Measurements from ENCODE around the gene ADAM17. TPM values are rescaled to one million over a fixed set of nuclear protein-coding genes. Genes with fewer than 3 reads are reported as not detected.

ADAM17 gene
- polyA plus RNA-seq, 2 of the 4 experiments (the other 2 are of a cell fraction) = 33.1 to 38.1 TPM

GRCh38 chr2:9462886-9463697, 92.5 kb downstream of the ADAM17 start:
- ATAC-seq = peak in 1 of 2 experiments; percentile 17; a peak in 2 of 6 replicates
- Histone ChIP-seq H3K9me3 (no peaks in the 10 kb centered on the region), H3K4me1 (no peaks in the 10 kb centered on the region), H3K4me3 (no peak overlapping the region), H3K27ac (no peak overlapping the region), H3K4me2 (no peak overlapping the region)
- no peak for FAIRE-seq
- DNase-seq (ENCODE audit: low read depth in 1 of 2, low spot score in 1 of 2) = no peak
- 91% methylated on average over 6 of the region's 6 CpGs for WGBS (ENCODE audit: missing lambda C conversion rate)
- ChIA-PET CTCF (interaction anchor here (1.2 to 1.5 kb wide), 3 partner anchors 10 to 320 kb away, joined by 3 to 4 read pairs (median 3); no protein-coding TSS in a partner anchor), POLR2A (interaction anchor here (1.0 kb wide), 1 partner anchor 11 kb away, joined by 3 read pairs; the partner anchor contains the start of gene IAH1)
- TF ChIP-seq EHF (CRISPR knock-in tag; IDR thresholded peaks at IDR 0.05) = no peak
- TF ChIP-seq CEBPB (IDR thresholded peaks at IDR 0.05) = no peak
- no peak for TF ChIP-seq PHF8 (IDR thresholded peaks at IDR 0.05; ENCODE audit: borderline replicate concordance, low read depth)
- TF ChIP-seq SREBF2 (IDR thresholded peaks at IDR 0.05) = no peak
- TF ChIP-seq KDM1A (IDR thresholded peaks at IDR 0.05; ENCODE audit: low read depth) = no peak
- no peak for TF ChIP-seq RFX5 (IDR thresholded peaks at IDR 0.05)
- TF ChIP-seq TP53 (CRISPR knock-in tag; IDR thresholded peaks at IDR 0.05) = no peak
- TF ChIP-seq FOSB (CRISPR knock-in tag; IDR thresholded peaks at IDR 0.05) = no peak
- TF ChIP-seq ZSCAN20 (CRISPR knock-in tag; IDR thresholded peaks at IDR 0.05) = no peak
- TF ChIP-seq CBX2 (IDR thresholded peaks at IDR 0.05; ENCODE audit: borderline replicate concordance, low read depth) = no peak
- TF ChIP-seq, protein P1, sequence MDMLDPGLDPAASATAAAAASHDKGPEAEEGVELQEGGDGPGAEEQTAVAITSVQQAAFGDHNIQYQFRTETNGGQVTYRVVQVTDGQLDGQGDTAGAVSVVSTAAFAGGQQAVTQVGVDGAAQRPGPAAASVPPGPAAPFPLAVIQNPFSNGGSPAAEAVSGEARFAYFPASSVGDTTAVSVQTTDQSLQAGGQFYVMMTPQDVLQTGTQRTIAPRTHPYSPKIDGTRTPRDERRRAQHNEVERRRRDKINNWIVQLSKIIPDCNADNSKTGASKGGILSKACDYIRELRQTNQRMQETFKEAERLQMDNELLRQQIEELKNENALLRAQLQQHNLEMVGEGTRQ (IDR thresholded peaks at IDR 0.05) = no peak
- TF ChIP-seq ZC3H11A (IDR thresholded peaks at IDR 0.05) = no peak
- no peak for TF ChIP-seq MAX (IDR thresholded peaks at IDR 0.05)
- no peak for TF ChIP-seq E2F6 (IDR thresholded peaks at IDR 0.05; ENCODE audit: borderline replicate concordance, low read depth)
- no peak for TF ChIP-seq CHD4 (IDR thresholded peaks at IDR 0.05; ENCODE audit: borderline replicate concordance)
- TF ChIP-seq HDAC2 (IDR thresholded peaks at IDR 0.05) = no peak
- TF ChIP-seq PBX3 (IDR thresholded peaks at IDR 0.05) = no peak
- TF ChIP-seq FOSL2 (IDR thresholded peaks at IDR 0.05) = no peak
- TF ChIP-seq FOSL2 (CRISPR knock-in tag; IDR thresholded peaks at IDR 0.05) = no peak
- no peak for TF ChIP-seq MYC (IDR thresholded peaks at IDR 0.05; ENCODE audit: borderline replicate concordance, low read length)

GRCh38 chr2:9462313-9462712, 93.3 kb downstream of the ADAM17 start:
- WGBS (ENCODE audit: missing lambda C conversion rate) = 90% methylated on average over 5 of the region's 5 CpGs
- DNase-seq (ENCODE audit: low read depth in 1 of 2, low spot score in 1 of 2) = no peak
- ChIA-PET POLR2A (no interaction called here), CTCF (interaction anchor here (1.3 to 1.5 kb wide), 2 partner anchors 11 to 91 kb away, joined by 3 to 4 read pairs; no protein-coding TSS in a partner anchor)
- ATAC-seq = no peak
- Histone ChIP-seq H3K27ac (no peak overlapping the region), H3K9me3 (no peaks in the 10 kb centered on the region), H3K4me2 (no peak overlapping the region), H3K4me1 (no peaks in the 10 kb centered on the region), H3K4me3 (no peak overlapping the region)
- TF ChIP-seq ZNF302 (CRISPR knock-in tag; IDR thresholded peaks at IDR 0.05) (no peak), NR3C1 (IDR thresholded peaks at IDR 0.05) (no peak), EHF (CRISPR knock-in tag; IDR thresholded peaks at IDR 0.05) (no peak), CTCF (IDR thresholded peaks at IDR 0.05) (no peak), HDAC2 (IDR thresholded peaks at IDR 0.05) (no peak), FOSB (CRISPR knock-in tag; IDR thresholded peaks at IDR 0.05) (no peak), RARB (CRISPR knock-in tag; IDR thresholded peaks at IDR 0.05) (no peak), EHMT2 (IDR thresholded peaks at IDR 0.05; ENCODE audit: low read depth) (no peak), ZSCAN20 (CRISPR knock-in tag; IDR thresholded peaks at IDR 0.05) (no peak), ZC3H11A (IDR thresholded peaks at IDR 0.05) (no peak), CBX8 (IDR thresholded peaks at IDR 0.05) (no peak), FOSL2 (IDR thresholded peaks at IDR 0.05) (no peak), FOSL2 (CRISPR knock-in tag; IDR thresholded peaks at IDR 0.05) (no peak)
- TF ChIP-seq, protein P2, sequence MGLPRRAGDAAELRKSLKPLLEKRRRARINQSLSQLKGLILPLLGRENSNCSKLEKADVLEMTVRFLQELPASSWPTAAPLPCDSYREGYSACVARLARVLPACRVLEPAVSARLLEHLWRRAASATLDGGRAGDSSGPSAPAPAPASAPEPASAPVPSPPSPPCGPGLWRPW (IDR thresholded peaks at IDR 0.05) = no peak
- TF ChIP-seq, protein P3, sequence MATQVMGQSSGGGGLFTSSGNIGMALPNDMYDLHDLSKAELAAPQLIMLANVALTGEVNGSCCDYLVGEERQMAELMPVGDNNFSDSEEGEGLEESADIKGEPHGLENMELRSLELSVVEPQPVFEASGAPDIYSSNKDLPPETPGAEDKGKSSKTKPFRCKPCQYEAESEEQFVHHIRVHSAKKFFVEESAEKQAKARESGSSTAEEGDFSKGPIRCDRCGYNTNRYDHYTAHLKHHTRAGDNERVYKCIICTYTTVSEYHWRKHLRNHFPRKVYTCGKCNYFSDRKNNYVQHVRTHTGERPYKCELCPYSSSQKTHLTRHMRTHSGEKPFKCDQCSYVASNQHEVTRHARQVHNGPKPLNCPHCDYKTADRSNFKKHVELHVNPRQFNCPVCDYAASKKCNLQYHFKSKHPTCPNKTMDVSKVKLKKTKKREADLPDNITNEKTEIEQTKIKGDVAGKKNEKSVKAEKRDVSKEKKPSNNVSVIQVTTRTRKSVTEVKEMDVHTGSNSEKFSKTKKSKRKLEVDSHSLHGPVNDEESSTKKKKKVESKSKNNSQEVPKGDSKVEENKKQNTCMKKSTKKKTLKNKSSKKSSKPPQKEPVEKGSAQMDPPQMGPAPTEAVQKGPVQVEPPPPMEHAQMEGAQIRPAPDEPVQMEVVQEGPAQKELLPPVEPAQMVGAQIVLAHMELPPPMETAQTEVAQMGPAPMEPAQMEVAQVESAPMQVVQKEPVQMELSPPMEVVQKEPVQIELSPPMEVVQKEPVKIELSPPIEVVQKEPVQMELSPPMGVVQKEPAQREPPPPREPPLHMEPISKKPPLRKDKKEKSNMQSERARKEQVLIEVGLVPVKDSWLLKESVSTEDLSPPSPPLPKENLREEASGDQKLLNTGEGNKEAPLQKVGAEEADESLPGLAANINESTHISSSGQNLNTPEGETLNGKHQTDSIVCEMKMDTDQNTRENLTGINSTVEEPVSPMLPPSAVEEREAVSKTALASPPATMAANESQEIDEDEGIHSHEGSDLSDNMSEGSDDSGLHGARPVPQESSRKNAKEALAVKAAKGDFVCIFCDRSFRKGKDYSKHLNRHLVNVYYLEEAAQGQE (IDR thresholded peaks at IDR 0.05) = no peak
- no peak for FAIRE-seq
